ENCODE results near the gene CEP76.

Gene CEP76, protein sequence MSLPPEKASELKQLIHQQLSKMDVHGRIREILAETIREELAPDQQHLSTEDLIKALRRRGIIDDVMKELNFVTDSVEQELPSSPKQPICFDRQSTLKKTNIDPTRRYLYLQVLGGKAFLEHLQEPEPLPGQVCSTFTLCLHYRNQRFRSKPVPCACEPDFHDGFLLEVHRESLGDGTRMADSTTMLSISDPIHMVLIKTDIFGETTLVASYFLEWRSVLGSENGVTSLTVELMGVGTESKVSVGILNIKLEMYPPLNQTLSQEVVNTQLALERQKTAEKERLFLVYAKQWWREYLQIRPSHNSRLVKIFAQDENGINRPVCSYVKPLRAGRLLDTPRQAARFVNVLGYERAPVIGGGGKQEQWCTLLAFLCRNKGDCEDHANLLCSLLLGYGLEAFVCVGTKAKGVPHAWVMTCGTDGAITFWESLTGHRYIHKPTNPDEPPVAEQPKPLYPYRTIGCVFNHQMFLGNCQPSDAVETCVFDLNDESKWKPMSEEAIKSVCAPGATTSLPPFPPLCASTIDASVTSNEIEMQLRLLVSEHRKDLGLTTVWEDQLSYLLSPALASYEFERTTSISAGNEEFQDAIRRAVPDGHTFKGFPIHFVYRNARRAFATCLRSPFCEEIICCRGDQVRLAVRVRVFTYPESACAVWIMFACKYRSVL

DNA sequence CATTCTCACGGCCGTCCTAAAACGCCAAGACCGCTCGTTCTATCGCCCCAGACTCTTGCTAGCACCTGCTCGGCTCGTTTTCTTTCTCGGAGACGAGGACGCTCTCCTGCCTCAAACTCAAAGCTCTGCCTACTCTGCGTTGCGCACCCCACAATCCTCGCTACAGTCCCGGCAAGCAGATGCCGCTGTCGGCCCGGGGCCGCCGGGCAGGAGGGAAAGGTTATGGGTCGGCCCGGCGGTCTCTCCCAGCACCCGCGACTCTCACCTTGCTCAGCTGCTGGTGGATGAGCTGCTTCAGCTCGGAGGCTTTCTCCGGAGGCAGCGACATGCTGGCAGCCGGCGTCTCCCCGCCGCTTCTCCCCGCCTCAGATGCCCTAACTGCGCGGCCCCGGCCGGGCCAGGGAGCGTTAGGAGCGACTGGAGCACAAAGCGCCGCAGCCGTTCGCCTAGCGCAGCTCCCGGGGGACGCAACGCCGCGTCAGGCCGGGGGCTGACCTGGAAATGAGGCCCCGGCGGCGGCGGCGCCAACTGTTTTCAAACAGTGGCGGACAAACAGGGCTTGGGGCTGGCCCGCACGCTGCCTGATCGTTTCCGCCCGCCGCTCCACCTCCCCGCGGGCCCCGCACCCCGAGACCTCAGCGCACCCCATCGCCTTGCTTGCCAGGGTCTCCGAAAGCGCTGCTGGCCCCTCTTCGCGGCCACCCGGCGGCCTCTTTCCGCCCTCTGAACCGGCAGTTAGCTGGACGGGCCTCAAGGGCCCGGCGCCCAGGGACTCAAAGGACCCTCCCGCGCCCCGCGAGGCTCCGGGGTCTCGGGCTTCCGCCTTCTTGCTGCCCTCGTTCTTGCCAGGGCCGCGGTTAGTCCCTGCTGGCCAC lies at the start of gene CEP76, which contains the start of gene PSMG2:
TSS of gene CEP76 (minus strand) at position 503 of the 875 bp plus-strand sequence. CDS start at position 328, 175 bp downstream.
TSS of gene PSMG2 (plus strand) at position 822 of the 875 bp plus-strand sequence. CDS start 66 bp downstream, outside the sequence.
- DNase-seq, result peak; percentile 92
- Mint-ChIP-seq H3K27me3 (no peaks in the 10 kb centered on the region), H3K36me3 (ENCODE audit: low read depth) (peaks cover 84% of the 10 kb centered on the region), H3K9me3 (no peaks in the 10 kb centered on the region), H3K4me1 (ENCODE audit: low read depth) (peaks cover 47% of the 10 kb centered on the region), H3K27ac (peak within 1 kb of the TSS; percentile 100), H3K4me3 (peak within 1 kb of the TSS; percentile 99)

DNA sequence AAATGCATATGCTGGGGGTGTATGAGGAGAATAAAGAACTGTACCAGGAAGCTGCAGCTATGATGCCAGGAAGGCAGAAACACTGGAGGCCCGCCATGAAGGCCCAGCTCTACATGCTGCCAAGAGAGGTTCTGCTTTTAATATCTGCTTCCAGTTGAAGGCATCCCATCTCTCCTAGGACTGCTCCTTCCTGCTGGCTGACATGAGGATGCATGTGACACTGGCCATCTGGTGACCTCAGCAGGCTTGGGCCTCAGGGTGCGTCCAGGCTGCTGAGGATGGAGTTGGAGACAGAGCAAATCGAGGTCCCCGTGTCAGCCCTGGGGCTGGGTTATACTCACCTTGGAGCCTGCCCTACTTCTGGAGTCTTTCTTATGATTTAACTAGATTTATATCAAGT lies 49.4 kb upstream of the CEP76 start:
- Mint-ChIP-seq H3K9me3 (no peaks in the 10 kb centered on the region), H3K36me3 (ENCODE audit: low read depth) (no peaks in the 10 kb centered on the region), H3K27ac (no peak overlapping the region), H3K27me3 (peaks cover 3% of the 10 kb centered on the region), H3K4me3 (no peak overlapping the region), H3K4me1 (ENCODE audit: low read depth) (peaks cover 9% of the 10 kb centered on the region)
- no peak for DNase-seq

DNA sequence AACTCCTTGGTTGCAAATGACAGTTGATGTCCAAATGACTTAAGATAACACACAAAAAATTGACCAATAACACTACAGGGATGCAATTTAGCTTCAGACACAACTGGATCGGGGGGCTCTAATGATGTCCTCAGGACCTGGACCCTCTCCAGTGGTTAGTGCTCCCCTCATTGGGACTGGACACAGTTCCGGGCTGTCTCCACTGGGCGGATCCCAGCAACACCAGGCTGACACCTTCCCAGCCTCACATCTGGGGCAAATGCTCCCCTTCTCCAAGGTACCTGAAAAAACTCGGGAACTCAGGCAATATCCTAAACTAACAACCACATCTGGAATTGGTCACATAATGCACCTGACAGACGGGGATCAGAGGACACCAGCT lies 49.0 kb upstream of the CEP76 start:
- H3K4me3 Mint-ChIP-seq, result no peak overlapping the region
- no peak for DNase-seq
- H3K36me3 Mint-ChIP-seq (ENCODE audit: low read depth), result no peaks in the 10 kb centered on the region
- no peak overlapping the region for H3K27ac Mint-ChIP-seq
- H3K27me3 Mint-ChIP-seq, result peaks cover 3% of the 10 kb centered on the region
- no peaks in the 10 kb centered on the region for H3K9me3 Mint-ChIP-seq
- H3K4me1 Mint-ChIP-seq (ENCODE audit: low read depth), result peaks cover 9% of the 10 kb centered on the region

DNA sequence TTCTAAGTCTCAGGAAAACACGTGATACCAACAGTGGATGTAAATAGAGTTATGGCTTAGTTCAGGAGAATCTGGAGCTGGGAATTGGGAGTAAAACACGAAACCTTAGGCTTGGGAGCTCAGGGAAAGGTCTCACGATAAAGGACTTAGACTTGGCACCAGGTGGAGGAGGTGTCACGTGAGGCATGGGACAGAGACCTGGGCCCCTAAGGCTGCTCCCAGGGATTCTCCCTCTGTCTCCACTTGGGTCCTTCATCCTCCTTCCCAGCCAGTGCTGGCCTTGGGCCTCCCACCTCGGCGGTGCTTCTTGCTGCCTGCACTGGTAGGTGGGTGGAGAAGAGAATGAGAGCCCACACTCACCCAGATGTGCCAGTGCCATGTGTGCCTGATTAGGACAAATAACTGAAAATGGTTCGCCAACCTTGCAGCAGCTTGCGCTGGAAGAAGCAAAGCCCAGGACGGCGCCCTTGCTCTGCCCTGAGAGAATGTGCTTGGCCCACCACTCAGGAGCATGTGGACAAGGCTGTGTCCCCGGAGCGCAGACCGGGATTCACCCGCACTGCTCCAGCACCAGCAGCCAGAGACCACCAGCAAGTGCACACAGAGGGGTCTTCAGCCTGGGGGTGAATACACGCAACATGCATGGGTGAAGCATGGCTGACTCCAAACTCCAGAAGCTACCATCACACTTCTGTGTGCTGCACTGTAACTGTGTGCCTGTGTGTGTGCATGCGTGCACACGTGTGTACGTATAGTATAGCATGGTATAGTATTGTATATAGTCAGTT lies 48.4 kb upstream of the CEP76 start:
- Mint-ChIP-seq H3K4me3 (no peak overlapping the region), H3K9me3 (no peaks in the 10 kb centered on the region), H3K27me3 (peaks cover 3% of the 10 kb centered on the region), H3K4me1 (ENCODE audit: low read depth) (peaks cover 9% of the 10 kb centered on the region), H3K36me3 (ENCODE audit: low read depth) (no peaks in the 10 kb centered on the region), H3K27ac (no peak overlapping the region)
- DNase-seq, result no peak

DNA sequence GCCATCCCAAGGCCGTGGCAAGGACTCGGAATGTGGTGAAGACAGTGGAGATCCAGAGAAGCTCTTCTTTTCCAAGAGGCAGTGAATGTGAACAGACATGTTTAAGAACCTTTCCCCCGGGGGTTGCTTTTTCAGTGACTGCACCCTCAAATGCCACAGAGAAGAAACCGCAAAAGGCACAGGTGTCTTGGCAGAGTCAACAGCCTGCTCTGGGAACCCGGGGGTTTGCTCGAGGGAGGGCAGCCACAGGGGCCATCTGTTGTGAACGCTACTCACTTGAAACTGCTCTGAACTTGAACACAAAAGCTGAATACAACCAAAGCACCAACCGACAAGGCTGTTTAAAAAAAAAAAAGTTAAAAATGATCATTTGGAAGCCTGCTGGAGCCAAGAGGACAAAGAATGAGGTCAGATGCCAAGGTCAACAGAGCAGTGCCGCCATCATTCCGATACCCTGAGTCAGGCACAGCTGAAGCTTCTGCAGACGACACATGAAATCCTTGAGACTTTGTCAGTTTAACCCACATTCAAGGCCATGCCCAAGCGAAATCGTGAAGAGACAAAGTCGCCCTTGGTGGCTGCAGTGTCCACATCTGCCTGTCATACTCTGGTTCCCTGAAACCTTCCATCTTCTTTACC lies 47.7 kb upstream of the CEP76 start:
- Mint-ChIP-seq H3K9me3 (no peaks in the 10 kb centered on the region), H3K36me3 (ENCODE audit: low read depth) (no peaks in the 10 kb centered on the region), H3K4me1 (ENCODE audit: low read depth) (peaks cover 9% of the 10 kb centered on the region), H3K4me3 (no peak overlapping the region), H3K27me3 (peaks cover 3% of the 10 kb centered on the region), H3K27ac (no peak overlapping the region)
- no peak for DNase-seq

DNA sequence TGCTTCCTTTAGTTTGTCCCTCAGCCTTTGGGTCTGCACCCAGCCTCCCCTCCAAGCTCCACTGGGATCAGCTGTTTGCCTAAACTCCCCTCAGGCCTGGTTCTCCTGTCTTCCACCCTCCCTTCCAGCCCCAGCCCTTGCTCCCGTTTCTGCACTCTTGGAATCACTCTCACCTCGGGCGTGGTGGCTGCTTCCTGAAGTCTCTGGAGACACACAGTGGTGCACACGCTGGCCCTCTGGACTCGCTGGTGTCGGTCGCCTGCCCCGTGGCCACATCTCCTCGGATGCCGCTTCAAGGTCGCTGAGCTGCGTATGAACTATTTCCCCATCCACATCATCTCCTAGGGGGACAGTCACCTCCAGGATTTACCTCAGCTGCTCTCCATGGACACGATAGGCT lies 46.6 kb upstream of the CEP76 start:
- DNase-seq, result no peak
- Mint-ChIP-seq H3K4me3 (no peak overlapping the region), H3K4me1 (ENCODE audit: low read depth) (peaks cover 9% of the 10 kb centered on the region), H3K36me3 (ENCODE audit: low read depth) (no peaks in the 10 kb centered on the region), H3K9me3 (no peaks in the 10 kb centered on the region), H3K27ac (no peak overlapping the region), H3K27me3 (peaks cover 3% of the 10 kb centered on the region)

DNA sequence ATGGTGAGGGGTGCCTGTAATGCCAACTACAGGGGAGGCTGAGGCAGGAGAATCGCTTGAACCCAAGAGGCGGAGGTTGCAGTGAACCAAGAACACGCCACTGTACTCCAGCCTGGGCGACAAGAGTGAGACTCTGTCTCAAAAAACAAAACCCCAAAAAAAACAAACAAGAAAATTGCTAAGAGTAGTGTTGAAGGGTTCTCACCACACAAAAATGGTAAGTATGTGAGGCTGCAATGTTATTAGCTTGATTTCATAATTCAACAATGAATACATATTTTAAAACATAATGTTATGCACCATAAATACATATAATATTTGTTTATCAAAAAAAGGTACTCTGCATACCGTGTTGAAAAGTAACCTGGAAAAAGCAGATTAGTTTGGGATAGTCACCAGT lies 46.1 kb upstream of the CEP76 start:
- no peak overlapping the region for H3K27ac Mint-ChIP-seq
- peaks cover 9% of the 10 kb centered on the region for H3K4me1 Mint-ChIP-seq (ENCODE audit: low read depth)
- H3K9me3 Mint-ChIP-seq, result no peaks in the 10 kb centered on the region

DNA sequence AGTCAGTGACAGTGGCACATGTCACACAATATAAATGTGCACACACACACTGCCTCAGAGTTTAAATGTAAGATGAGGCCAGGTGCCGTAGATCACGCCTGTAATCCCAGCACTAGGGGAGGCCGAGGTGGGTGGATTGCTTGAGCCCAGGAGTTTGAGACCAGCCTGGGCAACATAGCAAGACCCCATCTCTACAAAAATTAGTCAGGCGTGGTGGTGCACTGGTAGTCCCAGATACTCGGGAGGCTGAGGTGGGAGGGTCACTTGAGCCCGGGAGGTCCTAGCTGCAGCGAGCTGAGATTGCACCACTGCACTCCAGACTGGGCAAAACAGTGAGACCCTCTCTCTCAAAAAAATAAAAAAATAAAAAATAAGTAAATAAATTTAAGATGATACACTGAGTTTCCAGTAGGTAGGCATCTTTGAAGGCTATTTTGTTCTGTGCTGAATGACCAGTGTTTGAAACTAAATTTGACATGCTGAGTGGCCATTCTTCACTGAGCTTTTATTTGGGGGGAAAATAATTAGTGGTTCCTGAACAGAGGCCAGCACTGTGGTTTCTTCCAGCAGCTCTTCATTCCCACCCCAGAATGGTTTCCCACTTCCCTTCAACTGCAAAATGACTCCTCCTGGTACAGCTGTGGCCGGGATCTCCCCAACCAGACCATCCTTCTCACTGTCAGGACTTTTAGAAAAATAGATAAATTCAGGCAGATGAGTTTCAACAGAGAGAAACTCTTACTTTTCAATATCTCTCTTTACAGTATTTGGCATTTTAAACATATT lies 45.2 kb upstream of the CEP76 start:
- H3K27ac Mint-ChIP-seq, result no peak overlapping the region
- DNase-seq, result no peak

More for the DNA sequence above, 46.1 kb upstream of the CEP76 start:
- Mint-ChIP-seq H3K36me3 (ENCODE audit: low read depth) (no peaks in the 10 kb centered on the region), H3K4me3 (no peak overlapping the region), H3K27me3 (peaks cover 3% of the 10 kb centered on the region)
- no peak for DNase-seq

DNA sequence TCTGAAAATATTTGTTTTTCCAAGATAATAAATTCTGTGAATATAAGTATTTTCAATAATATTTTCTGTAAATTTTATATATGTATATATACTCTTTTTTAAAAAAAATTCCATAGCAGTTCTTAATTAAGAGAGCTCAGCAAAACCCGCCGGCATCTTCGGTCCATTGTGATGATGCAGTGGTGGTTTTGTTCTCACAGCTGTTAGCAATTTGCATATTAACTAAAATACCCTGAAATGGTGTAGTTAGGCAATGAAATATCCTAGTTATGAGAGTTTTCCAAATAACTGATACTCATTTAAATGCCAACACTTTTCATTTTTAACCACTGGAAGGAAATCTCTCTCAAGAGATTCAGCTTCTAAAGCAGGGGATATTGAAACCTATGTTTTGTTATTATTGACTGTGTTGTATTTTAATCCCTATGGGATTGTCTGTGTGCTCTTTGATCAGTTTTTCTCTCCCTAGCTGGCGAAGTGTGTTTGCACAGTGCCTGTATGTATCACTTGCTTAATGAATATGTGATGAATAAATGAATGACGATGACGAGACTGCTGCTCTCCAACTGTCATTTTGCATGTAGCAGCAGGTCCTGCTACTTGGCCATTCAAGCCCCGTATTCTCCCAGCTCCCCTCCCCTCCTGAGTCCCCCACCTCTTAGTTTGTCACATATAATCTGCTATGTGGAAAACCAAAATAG lies 42.7 kb upstream of the CEP76 start:
- DNase-seq, result no peak
- Mint-ChIP-seq H3K27me3 (peaks cover 3% of the 10 kb centered on the region), H3K27ac (no peak overlapping the region), H3K4me1 (ENCODE audit: low read depth) (peaks cover 7% of the 10 kb centered on the region), H3K36me3 (ENCODE audit: low read depth) (no peaks in the 10 kb centered on the region), H3K9me3 (no peaks in the 10 kb centered on the region), H3K4me3 (no peak overlapping the region)

More for the DNA sequence above, 45.2 kb upstream of the CEP76 start:
- H3K9me3 Mint-ChIP-seq, result no peaks in the 10 kb centered on the region
- H3K4me3 Mint-ChIP-seq, result no peak overlapping the region
- H3K36me3 Mint-ChIP-seq (ENCODE audit: low read depth), result no peaks in the 10 kb centered on the region
- peaks cover 3% of the 10 kb centered on the region for H3K27me3 Mint-ChIP-seq
- H3K4me1 Mint-ChIP-seq (ENCODE audit: low read depth), result peaks cover 9% of the 10 kb centered on the region

DNA sequence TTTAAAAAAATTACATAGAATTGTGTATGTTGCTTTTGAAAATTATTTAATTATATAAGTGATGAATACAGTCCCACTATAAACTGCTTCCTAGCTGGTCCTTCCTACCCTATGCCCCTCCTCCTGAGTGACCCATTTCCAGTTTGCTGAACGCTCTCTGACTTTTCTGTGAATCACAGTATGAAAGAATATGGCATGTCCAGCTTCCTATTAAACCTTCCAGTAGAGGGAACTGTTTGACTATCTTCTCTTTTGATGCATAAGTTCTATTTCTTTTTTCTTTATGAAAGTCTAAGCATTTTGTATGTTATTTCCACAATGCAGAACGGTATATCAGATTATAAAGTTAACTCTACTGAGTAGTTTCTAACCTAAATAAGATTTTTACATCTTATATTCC lies 41.6 kb upstream of the CEP76 start:
- H3K4me3 Mint-ChIP-seq, result no peak overlapping the region
- DNase-seq, result no peak

DNA sequence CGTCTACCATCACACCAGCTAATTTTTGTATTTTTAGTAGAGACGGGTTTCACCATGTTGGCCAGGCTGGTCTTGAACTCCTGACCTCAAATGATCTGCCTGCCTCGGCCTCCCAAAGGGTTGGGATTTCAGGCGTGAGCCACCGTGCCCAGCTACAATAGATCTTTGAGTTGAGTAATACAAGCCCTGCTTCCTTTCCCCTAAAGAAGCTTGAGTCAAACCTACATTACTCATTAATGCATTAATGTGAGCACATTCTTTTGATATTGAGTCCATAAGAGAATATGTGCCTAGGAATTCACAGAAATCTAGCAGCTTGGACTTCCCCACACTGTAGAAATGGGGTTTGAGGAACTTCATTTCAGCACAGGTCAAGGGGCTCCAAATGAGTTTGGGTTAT lies 39.9 kb upstream of the CEP76 start:
- DNase-seq, result no peak
- H3K9me3 Mint-ChIP-seq, result no peaks in the 10 kb centered on the region
- no peaks in the 10 kb centered on the region for H3K27me3 Mint-ChIP-seq
- peaks cover 2% of the 10 kb centered on the region for H3K4me1 Mint-ChIP-seq (ENCODE audit: low read depth)
- no peak overlapping the region for H3K4me3 Mint-ChIP-seq
- H3K27ac Mint-ChIP-seq, result no peak overlapping the region
- no peaks in the 10 kb centered on the region for H3K36me3 Mint-ChIP-seq (ENCODE audit: low read depth)

More for the DNA sequence above, 41.6 kb upstream of the CEP76 start:
- no peaks in the 10 kb centered on the region for H3K27me3 Mint-ChIP-seq
- H3K9me3 Mint-ChIP-seq, result no peaks in the 10 kb centered on the region
- H3K4me1 Mint-ChIP-seq (ENCODE audit: low read depth), result peaks cover 2% of the 10 kb centered on the region
- H3K36me3 Mint-ChIP-seq (ENCODE audit: low read depth), result no peaks in the 10 kb centered on the region
- no peak overlapping the region for H3K27ac Mint-ChIP-seq

DNA sequence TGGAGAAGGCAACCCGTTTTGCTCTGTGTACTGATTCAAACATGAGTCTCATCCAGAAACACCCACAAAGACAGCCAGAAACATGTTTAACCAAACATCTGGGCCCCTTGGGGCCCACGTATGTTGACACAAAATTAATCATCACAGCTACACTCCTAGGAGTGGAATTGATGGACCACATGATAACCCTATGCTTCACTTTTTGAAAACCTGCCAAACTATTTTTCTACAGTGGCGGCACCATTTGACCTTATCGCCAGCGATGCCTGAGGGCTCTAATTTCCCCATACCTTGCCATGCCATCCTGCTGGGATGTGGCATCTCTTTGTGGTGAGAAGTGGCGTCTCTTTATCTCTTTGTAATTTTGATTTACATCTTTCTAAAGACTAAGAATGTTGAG lies 38.8 kb upstream of the CEP76 start:
- no peaks in the 10 kb centered on the region for H3K36me3 Mint-ChIP-seq (ENCODE audit: low read depth)
- no peaks in the 10 kb centered on the region for H3K9me3 Mint-ChIP-seq
- no peak for DNase-seq
- peaks cover 2% of the 10 kb centered on the region for H3K4me1 Mint-ChIP-seq (ENCODE audit: low read depth)
- no peaks in the 10 kb centered on the region for H3K27me3 Mint-ChIP-seq
- no peak overlapping the region for H3K4me3 Mint-ChIP-seq
- H3K27ac Mint-ChIP-seq, result no peak overlapping the region

All from activated T-cell treated with anti-CD3 and anti-CD28 coated beads, Interleukin-2, amount 50 U/mL, for 24 hours (primary cell).